GM19397 (cell line): ENCODE measurements around the gene KIF16B.
"Not testable (repeated sequence)": the region's sequence is repeated elsewhere in the genome, so short reads cannot be mapped to it uniquely, and the experiment has no call there.

ENCODE experiments used
- ATAC-seq: cut with Tn5 transposase; IDR thresholded peaks from one replicate; pipeline ENCODE4 v1.9.1; 2021; ENCODE audit warnings: mild to moderate bottlenecking, moderate library complexity; ENCODE audit not compliant: unreplicated experiment

Gene KIF16B

GRCh38 chr20:16573001-16573965 lies at the start of gene KIF16B:
TSS of gene KIF16B (minus strand) at chr20:16573448. CDS start at chr20:16573275, 173 bp downstream.
- ATAC-seq = peak; percentile 84

DNA sequence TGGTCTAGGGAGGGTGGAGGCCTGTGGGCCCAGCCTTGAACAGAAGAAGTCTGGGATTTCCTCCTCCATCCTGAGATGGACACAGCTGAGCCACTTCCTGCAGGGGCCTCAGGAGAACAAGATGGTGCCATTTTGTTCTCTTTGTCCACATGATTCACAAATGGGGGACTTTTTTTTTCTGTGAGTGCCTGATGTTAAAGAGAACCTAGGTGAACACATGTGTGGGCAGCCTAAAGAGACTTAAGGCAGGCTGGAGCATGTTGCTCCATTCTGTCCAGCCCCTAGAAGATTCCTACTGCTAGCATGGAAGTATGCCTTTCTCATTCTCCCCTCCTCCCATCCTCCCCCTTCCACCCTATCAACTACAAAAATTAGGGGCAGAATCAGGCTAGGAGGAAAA lies 49.3 kb upstream of the KIF16B start:
- no peak for ATAC-seq

GRCh38 chr20:16621435-16622141 lies 48.3 kb upstream of the KIF16B start:
- no peak for ATAC-seq

DNA sequence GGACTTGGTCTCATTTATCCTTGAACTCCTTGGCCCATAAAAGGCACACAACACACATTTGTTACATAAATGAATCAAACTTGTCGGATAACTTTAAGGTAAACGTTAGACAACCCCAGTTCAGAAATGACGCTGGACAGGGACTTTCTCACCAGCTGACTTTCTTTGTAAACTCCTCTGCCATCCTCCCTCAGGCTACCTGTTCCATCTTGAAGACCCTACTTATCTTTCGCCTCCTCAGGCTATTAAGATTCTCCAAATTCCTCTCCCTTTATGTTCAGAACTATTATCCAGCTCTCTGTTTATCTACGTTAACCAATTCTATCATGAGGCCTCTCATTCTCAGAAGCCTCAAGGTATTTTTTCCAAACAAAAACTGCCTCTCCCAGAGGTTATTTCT lies 47.7 kb upstream of the KIF16B start:
- no peak for ATAC-seq

- no peak for ATAC-seq
Measured at GRCh38 chr20:16619953-16620352, 46.7 kb upstream of the KIF16B start.

- no peak for ATAC-seq
Measured at GRCh38 chr20:16617056-16617455, 43.8 kb upstream of the KIF16B start.

GRCh38 chr20:16616317-16616716 lies 43.1 kb upstream of the KIF16B start:
- ATAC-seq = no peak

DNA sequence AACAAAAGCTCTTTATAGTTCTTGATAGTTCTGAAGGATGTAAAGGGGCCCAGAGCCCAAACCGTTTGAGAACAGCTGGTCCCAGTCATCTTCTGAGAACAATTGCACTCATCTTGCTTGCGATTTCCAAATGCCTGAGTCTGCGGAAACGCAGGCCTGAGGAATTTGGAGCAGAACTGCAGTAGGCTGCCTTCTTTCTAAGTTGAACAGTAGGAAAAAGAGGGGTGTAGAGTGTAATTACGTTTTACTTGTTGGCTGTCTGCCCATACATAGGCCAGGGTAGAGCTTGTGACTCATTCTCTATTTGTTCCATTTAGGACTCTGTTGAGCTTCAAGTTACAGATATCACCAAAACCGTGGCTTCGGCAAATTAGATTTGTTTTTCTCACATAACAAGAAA lies 42.0 kb upstream of the KIF16B start:
- ATAC-seq = no peak

GRCh38 chr20:16613954-16614353 lies 40.7 kb upstream of the KIF16B start:
- ATAC-seq = no peak

DNA sequence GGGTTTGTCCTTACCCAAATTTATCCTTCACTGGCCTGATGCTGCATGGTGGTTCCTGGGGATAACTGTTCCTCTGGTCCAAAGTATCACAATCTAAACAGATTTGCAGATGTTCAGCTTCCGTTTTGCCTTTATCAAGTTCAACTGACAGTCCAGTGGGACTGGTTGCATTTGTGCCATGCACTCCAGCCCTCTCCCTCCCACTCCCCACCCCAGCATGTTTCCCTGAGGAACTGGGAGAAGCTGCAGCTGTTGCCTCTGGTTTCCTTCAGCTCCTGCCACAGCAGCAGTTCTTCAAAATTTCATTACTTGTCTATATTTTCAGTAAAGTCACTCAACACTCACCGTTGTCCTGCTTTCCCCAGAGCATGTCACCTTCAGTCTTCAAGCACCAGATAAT lies 39.5 kb upstream of the KIF16B start:
- no peak for ATAC-seq

DNA sequence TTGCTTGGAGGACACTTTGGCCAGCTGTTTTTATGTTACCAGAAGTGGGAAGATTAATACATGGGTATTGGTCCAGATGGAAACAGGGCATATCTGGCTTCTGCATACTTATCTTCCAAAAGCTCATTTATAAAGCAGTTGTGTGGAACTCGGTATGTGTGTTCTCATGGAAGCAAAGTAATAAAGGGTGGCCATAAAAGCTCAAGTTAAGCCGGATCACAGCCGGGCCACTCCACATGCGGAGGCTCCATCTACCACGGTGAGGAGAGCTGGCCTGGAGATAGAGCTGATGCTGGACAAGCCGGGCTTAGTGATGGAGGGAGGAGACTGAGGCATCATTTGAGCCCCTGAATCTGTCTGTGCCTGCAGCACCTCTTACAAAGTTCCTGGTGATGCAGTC lies 38.6 kb upstream of the KIF16B start:
- no peak for ATAC-seq

DNA sequence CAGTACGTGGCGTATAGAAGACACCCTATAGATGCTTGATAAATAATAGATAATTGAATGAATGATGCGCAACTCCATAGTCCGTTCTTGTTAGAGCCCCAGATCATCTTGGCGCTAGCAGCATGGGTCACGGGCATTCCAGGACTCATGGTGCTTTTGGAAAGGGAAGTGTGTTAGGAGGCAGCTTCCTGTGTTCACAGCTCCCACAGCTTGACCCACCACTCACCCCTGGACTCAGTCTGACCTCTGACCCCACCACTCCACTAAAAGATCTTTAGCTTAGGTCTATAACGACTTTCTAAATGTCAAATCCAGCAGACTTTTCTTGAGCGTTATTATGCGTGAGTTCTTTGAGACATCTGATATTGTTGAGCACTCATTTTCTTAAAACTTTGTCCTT lies 35.8 kb upstream of the KIF16B start:
- ATAC-seq = no peak

- ATAC-seq = no peak
Measured at GRCh38 chr20:16608277-16608650, 35.0 kb upstream of the KIF16B start.

DNA sequence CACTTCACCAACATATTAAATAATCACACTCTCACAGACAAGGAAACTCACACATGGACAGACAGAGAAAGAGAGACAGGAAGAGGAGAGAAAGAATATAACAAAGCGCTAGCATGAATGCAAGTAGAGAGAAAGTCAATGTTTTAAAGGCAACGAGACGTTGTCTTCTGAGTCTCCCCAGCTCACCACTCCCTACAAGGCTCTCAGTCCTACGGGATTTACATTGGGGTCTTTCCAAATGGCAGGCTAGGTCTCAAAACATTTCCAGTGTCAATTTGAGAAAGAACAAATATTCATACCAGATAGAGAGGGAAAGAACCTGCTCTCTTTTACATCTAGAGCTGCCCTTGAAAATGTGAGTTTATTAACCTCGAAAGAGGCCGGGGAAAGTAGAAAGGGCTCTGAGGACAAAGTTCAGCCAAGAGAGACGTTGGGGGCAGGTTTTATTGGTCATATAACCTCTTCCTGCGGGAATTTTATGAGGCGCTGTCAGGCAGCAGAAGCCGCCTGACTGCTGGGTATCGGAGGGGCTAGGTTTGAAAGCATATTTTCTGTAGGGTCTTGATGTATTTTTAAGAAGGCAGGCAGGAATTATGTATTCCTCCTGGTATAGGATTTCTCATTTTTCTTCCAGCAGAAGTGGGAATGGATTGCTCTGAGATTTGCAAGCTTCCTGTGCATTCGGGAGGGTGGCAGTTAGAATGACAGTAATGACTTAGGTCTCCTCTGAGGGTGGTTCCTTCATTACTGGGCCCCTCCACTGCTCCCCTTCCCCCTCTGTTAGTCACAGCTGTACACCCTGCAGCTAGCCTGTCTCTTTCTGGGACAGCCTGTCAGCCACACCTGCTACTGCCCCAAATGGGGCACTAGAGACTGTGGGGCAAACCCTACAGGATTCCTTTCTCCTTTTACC lies 34.4 kb upstream of the KIF16B start:
- no peak for ATAC-seq

- ATAC-seq = no peak
Measured at GRCh38 chr20:16606468-16607070, 33.3 kb upstream of the KIF16B start.

GRCh38 chr20:16601047-16601446 lies 27.8 kb upstream of the KIF16B start:
- no peak for ATAC-seq

DNA sequence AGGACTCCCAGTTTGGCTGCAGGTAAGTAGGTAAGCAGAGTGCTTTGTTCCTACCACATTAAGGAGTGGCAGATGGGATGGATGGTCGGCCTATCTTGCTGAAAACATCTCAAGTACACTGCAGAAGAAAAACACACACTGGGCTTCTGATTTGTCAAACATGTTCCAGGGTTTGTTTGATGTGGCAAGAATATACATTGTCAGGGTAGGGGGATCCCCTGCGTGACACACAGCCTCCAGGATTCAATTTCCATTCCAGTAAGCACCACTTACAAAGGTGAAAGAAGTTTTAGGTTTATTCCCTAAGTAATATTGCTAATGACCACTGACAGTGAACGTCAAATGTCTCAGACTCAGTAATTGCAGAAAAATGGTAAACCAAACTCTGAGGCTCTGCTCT lies 26.0 kb upstream of the KIF16B start:
- ATAC-seq = no peak

GRCh38 chr20:16596991-16597390 lies 23.7 kb upstream of the KIF16B start:
- no peak for ATAC-seq

- not testable (repeated sequence) for ATAC-seq
Measured at GRCh38 chr20:16596404-16596803, 23.2 kb upstream of the KIF16B start.

- no peak for ATAC-seq
Measured at GRCh38 chr20:16595376-16595775, 22.1 kb upstream of the KIF16B start.
